ENCODE results near the gene CEP164. TPM values are rescaled to one million over a fixed set of nuclear protein-coding genes. Genes with fewer than 3 reads are reported as not detected.

CEP164 gene
- polyA plus RNA-seq, 1 donor, result 37.4 TPM

GRCh38 chr11:117361432-117361831 is 33.8 kb downstream of the CEP164 start:
- no peak for DNase-seq

- DNase-seq, result no peak
Measured at GRCh38 chr11:117366248-117366647, 38.6 kb downstream of the CEP164 start.

- no peak for DNase-seq
Measured at GRCh38 chr11:117366875-117367274, 39.2 kb downstream of the CEP164 start.

- no peak for DNase-seq
Measured at GRCh38 chr11:117369534-117369933, 41.9 kb downstream of the CEP164 start.

- no peak for DNase-seq
Measured at GRCh38 chr11:117371453-117371852, 43.8 kb downstream of the CEP164 start.

- DNase-seq, result no peak
Measured at GRCh38 chr11:117374316-117375055, 46.8 kb downstream of the CEP164 start.

- DNase-seq, result no peak
Measured at GRCh38 chr11:117375960-117376359, 48.3 kb downstream of the CEP164 start.

- DNase-seq, result no peak
Measured at GRCh38 chr11:117376517-117376916, 48.9 kb downstream of the CEP164 start.

GRCh38 chr11:117378976-117379865 is 51.6 kb downstream of the CEP164 start:
- DNase-seq, result no peak

GRCh38 chr11:117380676-117381075 is 53.0 kb downstream of the CEP164 start:
- no peak for DNase-seq

- DNase-seq, result no peak
Measured at GRCh38 chr11:117381481-117382387, 54.1 kb downstream of the CEP164 start.

GRCh38 chr11:117382746-117383145 is 55.1 kb downstream of the CEP164 start:
- DNase-seq, result no peak

- DNase-seq, result no peak
Measured at GRCh38 chr11:117384045-117384444, 56.4 kb downstream of the CEP164 start.

GRCh38 chr11:117385471-117385870 is 57.8 kb downstream of the CEP164 start:
- no peak for DNase-seq

- no peak for DNase-seq
Measured at GRCh38 chr11:117385906-117386305, 58.3 kb downstream of the CEP164 start.

GRCh38 chr11:117387992-117388755 is 60.5 kb downstream of the CEP164 start:
- DNase-seq, result no peak

- DNase-seq, result no peak
Measured at GRCh38 chr11:117390743-117391142, 63.1 kb downstream of the CEP164 start.

- no peak for DNase-seq
Measured at GRCh38 chr11:117391181-117391580, 63.5 kb downstream of the CEP164 start.

- no peak for DNase-seq
Measured at GRCh38 chr11:117392001-117392690, 64.5 kb downstream of the CEP164 start.

GRCh38 chr11:117392979-117393378 is 65.3 kb downstream of the CEP164 start:
- no peak for DNase-seq
